Subcutaneous preadipocyte (primary cell): ENCODE results near the gene TP53TG3E. TPM values are rescaled to one million over a fixed set of nuclear protein-coding genes. Genes with fewer than 3 reads are reported as not detected.

Experiments
- small RNA-seq: library from RNA; depleted of rRNA; stranded (forward); fragments of <200 nt; gene quantifications from one replicate; pipeline ENCODE3, GENCODE V24; 2012
- total RNA-seq: library from RNA; depleted of rRNA; stranded (reverse); fragments of >200 nt; gene quantifications from 2 replicates; pipeline ENCODE4 v1.2.3, GENCODE V29; 2012

The TP53TG3E gene, protein sequence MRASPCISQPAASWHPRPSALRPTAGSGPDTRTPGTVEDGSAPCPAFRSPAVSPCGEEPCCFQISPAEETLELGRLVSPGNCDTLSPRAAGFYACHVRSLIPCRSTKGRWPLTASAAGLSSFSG
- not detected in 2 replicates for total RNA-seq

DNA sequence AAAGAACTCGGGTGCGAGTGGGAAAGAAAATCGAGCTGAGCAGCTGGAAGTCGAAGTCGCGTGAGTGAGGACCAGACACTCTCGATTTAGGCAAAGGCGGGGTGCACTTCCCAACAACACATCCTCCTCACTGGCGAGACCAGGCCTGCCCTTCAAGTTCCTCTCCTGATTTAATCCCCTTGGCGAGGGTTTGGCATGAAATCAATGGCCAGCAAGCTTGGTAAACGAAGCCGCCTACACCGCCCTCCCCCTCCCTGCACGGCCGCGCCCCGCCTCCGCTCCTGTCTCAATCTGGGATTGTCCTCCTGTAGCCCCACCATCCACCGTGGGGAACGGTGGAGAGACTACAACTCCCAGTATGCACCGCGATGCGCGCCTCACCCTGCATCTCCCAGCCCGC is at the start of gene TP53TG3E:
TP53TG3E (plus strand) TSS at position 301 of the 400 bp plus-strand sequence; CDS start at position 369, 68 bp downstream.

Small RNAs within 50 kb of the gene (small RNA-seq; reads per million reads assigned to genes)
- gene AC141257.3 = not detected

Other genes with a start within 250 kb of the TP53TG3E start
- under 0.01 TPM in 2 replicates for gene TP53TG3C, start 110.1 kb upstream of the TP53TG3E start, total RNA-seq
- not detected in 2 replicates for gene TP53TG3B, start 56.5 kb downstream of the TP53TG3E start, total RNA-seq
- not detected in 2 replicates for gene TP53TG3F, start 155.3 kb downstream of the TP53TG3E start, total RNA-seq